Measurements from ENCODE around the gene SNX7. TPM values are rescaled to one million over a fixed set of nuclear protein-coding genes. Genes with fewer than 3 reads are reported as not detected.

SNX7 gene
- total and polyA plus RNA-seq, 2 donors (not counting 1 experiment from before 2014, with no cell fraction given) = 48.6 to 60.9 TPM

DNA sequence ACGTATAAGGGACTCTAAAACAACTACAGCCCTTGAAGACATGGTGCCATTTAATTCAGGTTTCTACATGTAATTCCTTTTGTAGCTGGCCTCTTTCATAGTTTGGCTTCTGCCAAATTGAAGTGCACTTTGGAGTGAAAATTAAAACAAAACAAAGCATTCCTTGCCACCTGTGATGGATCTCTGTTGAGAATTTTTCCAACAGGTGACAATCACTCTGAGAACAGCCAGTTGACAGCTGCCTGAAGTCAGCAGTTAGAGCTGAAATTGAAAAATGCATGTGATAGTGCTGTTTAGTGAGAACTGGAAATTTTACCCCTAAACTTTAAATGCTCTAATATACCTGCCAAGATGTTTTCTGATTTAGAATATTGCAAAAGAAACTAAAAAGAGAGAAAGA, 134.5 kb downstream of the SNX7 start:
- H3K27ac ChIP-seq (ENCODE audit: insufficient read depth, low read length) = no peak overlapping the region
- no peaks in the 10 kb centered on the region for H3K36me3 ChIP-seq (ENCODE audit: control insufficient read depth, insufficient read depth, low read length)
- no peak overlapping the region for H2AFZ ChIP-seq (ENCODE audit: low read length)
- H3K9ac ChIP-seq (ENCODE audit: insufficient read depth, low read length) = no peak overlapping the region
- H3K4me1 ChIP-seq (ENCODE audit: control insufficient read depth, extremely low read depth, insufficient read depth, low read length) = no peaks in the 10 kb centered on the region
- no peaks in the 10 kb centered on the region for H3K9me3 ChIP-seq (ENCODE audit: control insufficient read depth, insufficient read depth, low read depth, low read length)
- no peak for TF ChIP-seq EZH2 (IDR thresholded peaks at IDR 0.05; ENCODE audit: low read length, missing control alignments)
- TF ChIP-seq, protein P1, sequence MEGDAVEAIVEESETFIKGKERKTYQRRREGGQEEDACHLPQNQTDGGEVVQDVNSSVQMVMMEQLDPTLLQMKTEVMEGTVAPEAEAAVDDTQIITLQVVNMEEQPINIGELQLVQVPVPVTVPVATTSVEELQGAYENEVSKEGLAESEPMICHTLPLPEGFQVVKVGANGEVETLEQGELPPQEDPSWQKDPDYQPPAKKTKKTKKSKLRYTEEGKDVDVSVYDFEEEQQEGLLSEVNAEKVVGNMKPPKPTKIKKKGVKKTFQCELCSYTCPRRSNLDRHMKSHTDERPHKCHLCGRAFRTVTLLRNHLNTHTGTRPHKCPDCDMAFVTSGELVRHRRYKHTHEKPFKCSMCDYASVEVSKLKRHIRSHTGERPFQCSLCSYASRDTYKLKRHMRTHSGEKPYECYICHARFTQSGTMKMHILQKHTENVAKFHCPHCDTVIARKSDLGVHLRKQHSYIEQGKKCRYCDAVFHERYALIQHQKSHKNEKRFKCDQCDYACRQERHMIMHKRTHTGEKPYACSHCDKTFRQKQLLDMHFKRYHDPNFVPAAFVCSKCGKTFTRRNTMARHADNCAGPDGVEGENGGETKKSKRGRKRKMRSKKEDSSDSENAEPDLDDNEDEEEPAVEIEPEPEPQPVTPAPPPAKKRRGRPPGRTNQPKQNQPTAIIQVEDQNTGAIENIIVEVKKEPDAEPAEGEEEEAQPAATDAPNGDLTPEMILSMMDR (conservative IDR thresholded peaks at IDR 0.05 in 1 of 2, IDR thresholded peaks at IDR 0.05 in 1 of 2; ENCODE audit: low read depth in 1 of 2, low read length in 2 of 2) = no peak
- H3K4me3 ChIP-seq (replicated peaks in 1 of 4; ENCODE audit: control extremely low read depth in 1 of 4, insufficient read depth in 1 of 4, low read depth in 3 of 4, low read length in 4 of 4) = no peak overlapping the region
- no peak overlapping the region for H3K4me2 ChIP-seq (ENCODE audit: extremely low read depth, insufficient read depth, low read length)
- no peaks in the 10 kb centered on the region for H3K27me3 ChIP-seq (ENCODE audit: control insufficient read depth, insufficient read depth, low read length)
- no peak for DNase-seq (ENCODE audit: low read depth in 2 of 2)
- no peaks in the 10 kb centered on the region for H4K20me1 ChIP-seq (ENCODE audit: control insufficient read depth, extremely low read depth, insufficient read depth, low read length)
- no peaks in the 10 kb centered on the region for H3K79me2 ChIP-seq (ENCODE audit: control insufficient read depth, insufficient read depth, low read length)

DNA sequence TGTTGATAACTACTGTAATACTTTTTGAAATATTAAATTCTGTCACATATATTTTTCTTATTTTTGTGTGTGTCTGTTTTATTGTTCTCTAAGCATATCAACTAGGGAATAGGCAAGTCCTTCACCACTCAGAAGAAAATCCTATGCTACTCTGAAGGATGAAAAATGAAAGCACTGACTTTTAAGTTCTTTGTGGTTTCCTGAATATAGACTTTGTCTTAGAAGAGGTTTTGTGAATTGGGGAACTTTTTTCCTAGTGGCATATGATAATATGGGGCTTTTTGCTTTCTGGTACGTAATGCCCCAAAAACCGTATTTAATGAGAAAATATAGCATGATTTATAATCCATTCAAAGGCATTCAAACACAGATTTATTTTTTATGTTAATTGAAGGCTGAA, 136.0 kb downstream of the SNX7 start:
- H3K9ac ChIP-seq (ENCODE audit: insufficient read depth, low read length) = no peak overlapping the region
- no peak for TF ChIP-seq EZH2 (IDR thresholded peaks at IDR 0.05; ENCODE audit: low read length, missing control alignments)
- TF ChIP-seq, protein P1 (conservative IDR thresholded peaks at IDR 0.05 in 1 of 2, IDR thresholded peaks at IDR 0.05 in 1 of 2; ENCODE audit: low read depth in 1 of 2, low read length in 2 of 2) = no peak
- no peak overlapping the region for H3K4me3 ChIP-seq (replicated peaks in 1 of 4; ENCODE audit: control extremely low read depth in 1 of 4, insufficient read depth in 1 of 4, low read depth in 3 of 4, low read length in 4 of 4)
- no peaks in the 10 kb centered on the region for H3K79me2 ChIP-seq (ENCODE audit: control insufficient read depth, insufficient read depth, low read length)
- H3K27me3 ChIP-seq (ENCODE audit: control insufficient read depth, insufficient read depth, low read length) = no peaks in the 10 kb centered on the region
- no peaks in the 10 kb centered on the region for H3K36me3 ChIP-seq (ENCODE audit: control insufficient read depth, insufficient read depth, low read length)
- no peak overlapping the region for H3K27ac ChIP-seq (ENCODE audit: insufficient read depth, low read length)
- H3K9me3 ChIP-seq (ENCODE audit: control insufficient read depth, insufficient read depth, low read depth, low read length) = no peaks in the 10 kb centered on the region
- H2AFZ ChIP-seq (ENCODE audit: low read length) = no peak overlapping the region
- H4K20me1 ChIP-seq (ENCODE audit: control insufficient read depth, extremely low read depth, insufficient read depth, low read length) = no peaks in the 10 kb centered on the region
- H3K4me1 ChIP-seq (ENCODE audit: control insufficient read depth, extremely low read depth, insufficient read depth, low read length) = no peaks in the 10 kb centered on the region
- DNase-seq (ENCODE audit: low read depth in 2 of 2) = no peak
- H3K4me2 ChIP-seq (ENCODE audit: extremely low read depth, insufficient read depth, low read length) = no peak overlapping the region
